ENCODE data around the gene CAMSAP1. TPM values are rescaled to one million over a fixed set of nuclear protein-coding genes. Genes with fewer than 3 reads are reported as not detected.

CAMSAP1 gene
- total and polyA plus RNA-seq, 10 of the 15 experiments (the other 5 are each of a cell fraction or from before 2014, with no cell fraction given): 1.4 to 24.7 (median 8.0) TPM

DNA sequence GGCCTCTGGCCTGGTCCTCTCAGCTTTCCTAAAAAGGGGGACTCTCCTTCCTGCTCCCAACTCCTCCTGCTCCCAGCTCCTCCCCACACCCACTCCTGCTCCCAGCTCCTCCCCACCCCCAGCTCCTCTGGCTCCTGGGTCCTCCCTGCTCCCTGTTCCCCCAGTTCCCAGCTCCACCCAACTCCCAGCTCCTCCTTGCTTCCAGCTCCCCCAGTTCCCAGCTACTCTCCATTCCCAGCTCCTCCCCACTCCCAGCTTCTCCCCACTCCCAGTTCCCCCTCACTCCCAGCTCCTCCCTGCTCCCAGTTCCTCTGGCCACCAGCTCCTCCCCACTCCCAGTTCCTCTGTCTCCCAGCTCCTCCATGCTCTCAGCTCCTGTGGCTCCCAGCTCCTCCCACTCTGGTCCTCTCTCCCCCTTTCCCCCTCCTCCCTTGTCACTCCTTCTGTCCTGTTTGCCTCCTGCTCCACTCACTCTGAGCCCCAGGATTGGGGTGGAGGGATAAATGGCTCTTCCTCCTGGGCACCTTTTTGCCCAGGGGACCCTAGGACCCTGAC, 129.6 kb downstream of the CAMSAP1 start:
- BruUV-seq (replicated peaks): no TSS peak
- FAIRE-seq (no peak), DNase-seq (ENCODE audit: low read depth, low spot score) (no peak), ATAC-seq (no peak)
- no peak for TF ChIP-seq SRF (IDR thresholded peaks at IDR 0.05; ENCODE audit: low read depth in 2 of 2, low read length in 2 of 2)
- no peak for TF ChIP-seq STAT1 (conservative IDR thresholded peaks at IDR 0.05)
- TF ChIP-seq RAD21 (IDR thresholded peaks at IDR 0.05; ENCODE audit: insufficient read depth, low read depth, low read length): no peak
- no peak for TF ChIP-seq GATAD2B (conservative IDR thresholded peaks at IDR 0.05; ENCODE audit: low read depth)
- ChIA-PET CTCF (no interaction called here), POLR2A (no interaction called here), SMC1A (ENCODE audit: uncharacterized antibody, unreplicated experiment) (no interaction called here), RAD21 (ENCODE audit: unreplicated experiment) (no interaction called here)
- H2AFZ ChIP-seq (ENCODE audit: control insufficient read depth, low read depth, low read length): no peak overlapping the region
- H3K27me3 ChIP-seq (replicated peaks in 1 of 2; ENCODE audit: control insufficient read depth in 2 of 2, insufficient read depth in 2 of 2, low read length in 1 of 2): no peaks in the 10 kb centered on the region
- H3K36me3 ChIP-seq (ENCODE audit: control insufficient read depth in 2 of 2, insufficient read depth in 2 of 2, low read length in 1 of 2): no peaks in the 10 kb centered on the region
- no peaks in the 10 kb centered on the region for H3K79me2 ChIP-seq (ENCODE audit: control insufficient read depth, insufficient read depth, low read length)
- H3K4me1 ChIP-seq (ENCODE audit: control insufficient read depth, insufficient read depth, low read length): no peaks in the 10 kb centered on the region
- no peaks in the 10 kb centered on the region for H3K9me3 ChIP-seq (replicated peaks; ENCODE audit: control insufficient read depth, insufficient read depth, low read length)
- H4K20me1 ChIP-seq (ENCODE audit: control insufficient read depth, insufficient read depth): no peaks in the 10 kb centered on the region
- H3K27ac ChIP-seq (ENCODE audit: control insufficient read depth, insufficient read depth): no peak overlapping the region
- H3K9ac ChIP-seq (ENCODE audit: control insufficient read depth, insufficient read depth, low read length): no peak overlapping the region
- H3K4me2 ChIP-seq (ENCODE audit: control insufficient read depth, insufficient read depth): no peak overlapping the region
- intact Hi-C loops (cut with micrococcal nuclease; ENCODE audit: unreplicated experiment) (no loop called here), in situ Hi-C loops (cut with MboI) (no loop called here)
- H3K4me3 ChIP-seq: no peak overlapping the region

DNA sequence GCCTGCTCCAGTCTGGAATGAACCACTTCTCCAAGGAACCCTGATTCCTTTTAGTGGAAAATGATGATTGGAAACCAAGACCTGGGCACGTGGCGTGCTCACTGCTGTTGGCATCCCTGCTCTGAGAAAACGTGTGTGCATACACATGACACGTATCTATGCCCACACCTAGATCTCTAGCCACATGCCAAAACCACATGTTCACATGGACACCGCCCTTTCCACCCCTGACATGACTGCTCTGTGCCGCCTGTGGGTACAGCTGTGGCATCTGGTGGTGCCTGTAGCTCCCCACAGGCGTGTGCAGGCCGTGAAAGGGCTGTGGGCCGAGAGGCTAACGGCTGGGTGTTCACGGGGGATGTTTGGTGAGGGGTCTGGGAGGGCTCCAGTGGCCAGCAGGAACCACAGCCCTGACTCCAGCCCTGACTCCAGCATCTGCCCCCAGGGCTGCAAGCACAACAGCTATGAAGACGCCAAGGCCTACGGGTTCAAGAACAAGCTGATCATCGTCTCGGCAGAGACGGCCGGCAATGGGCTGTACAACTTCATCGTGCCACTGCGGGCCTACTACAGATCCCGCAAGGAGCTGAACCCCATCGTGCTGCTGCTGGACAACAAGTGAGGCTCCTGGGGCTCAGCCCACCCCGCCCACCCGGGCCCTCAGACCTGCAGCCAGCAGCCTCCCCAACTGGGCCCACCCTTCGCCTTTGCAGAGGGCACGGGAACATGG, 130.3 kb downstream of the CAMSAP1 start:
- H4K20me1 ChIP-seq (ENCODE audit: control insufficient read depth, insufficient read depth): no peaks in the 10 kb centered on the region
- WGBS (ENCODE audit: insufficient coverage, insufficient replicate concordance, low lambda C conversion rate, missing lambda C conversion rate): 44% methylated on average over 23 of the region's 25 CpGs
- H3K79me2 ChIP-seq (ENCODE audit: control insufficient read depth, insufficient read depth, low read length): no peaks in the 10 kb centered on the region
- H3K27ac ChIP-seq (ENCODE audit: control insufficient read depth, insufficient read depth): no peak overlapping the region
- H2AFZ ChIP-seq (ENCODE audit: control insufficient read depth, low read depth, low read length): no peak overlapping the region
- no peaks in the 10 kb centered on the region for H3K4me1 ChIP-seq (ENCODE audit: control insufficient read depth, insufficient read depth, low read length)
- ChIA-PET CTCF (no interaction called here), POLR2A (no interaction called here), SMC1A (ENCODE audit: uncharacterized antibody, unreplicated experiment) (no interaction called here), RAD21 (ENCODE audit: unreplicated experiment) (no interaction called here)
- FAIRE-seq: no peak
- H3K4me2 ChIP-seq (ENCODE audit: control insufficient read depth, insufficient read depth): no peak overlapping the region
- H3K27me3 ChIP-seq (replicated peaks in 1 of 2; ENCODE audit: control insufficient read depth in 2 of 2, insufficient read depth in 2 of 2, low read length in 1 of 2): no peaks in the 10 kb centered on the region
- ATAC-seq: no peak
- intact Hi-C loops (cut with micrococcal nuclease; ENCODE audit: unreplicated experiment): no loop called here
- H3K9ac ChIP-seq (ENCODE audit: control insufficient read depth, insufficient read depth, low read length): no peak overlapping the region
- no peaks in the 10 kb centered on the region for H3K9me3 ChIP-seq (replicated peaks; ENCODE audit: control insufficient read depth, insufficient read depth, low read length)
- no peak for DNase-seq (ENCODE audit: low read depth, low spot score)
- H3K4me3 ChIP-seq: no peak overlapping the region
- BruUV-seq (replicated peaks): no TSS peak
- H3K36me3 ChIP-seq (ENCODE audit: control insufficient read depth in 2 of 2, insufficient read depth in 2 of 2, low read length in 1 of 2): no peaks in the 10 kb centered on the region
- in situ Hi-C loops (cut with MboI): no loop called here
- TF ChIP-seq CHD4 (IDR thresholded peaks at IDR 0.05) (no peak), TBL1XR1 (IDR thresholded peaks at IDR 0.05; ENCODE audit: low read depth, low read length) (no peak), RBBP5 (conservative IDR thresholded peaks at IDR 0.05) (no peak), EED (IDR thresholded peaks at IDR 0.05; ENCODE audit: low read depth) (no peak), HDAC6 (IDR thresholded peaks at IDR 0.05; ENCODE audit: unreplicated experiment) (no peak), REST (IDR thresholded peaks at IDR 0.05; ENCODE audit: low read depth, low read length) (no peak)
- TF ChIP-seq, protein P1, sequence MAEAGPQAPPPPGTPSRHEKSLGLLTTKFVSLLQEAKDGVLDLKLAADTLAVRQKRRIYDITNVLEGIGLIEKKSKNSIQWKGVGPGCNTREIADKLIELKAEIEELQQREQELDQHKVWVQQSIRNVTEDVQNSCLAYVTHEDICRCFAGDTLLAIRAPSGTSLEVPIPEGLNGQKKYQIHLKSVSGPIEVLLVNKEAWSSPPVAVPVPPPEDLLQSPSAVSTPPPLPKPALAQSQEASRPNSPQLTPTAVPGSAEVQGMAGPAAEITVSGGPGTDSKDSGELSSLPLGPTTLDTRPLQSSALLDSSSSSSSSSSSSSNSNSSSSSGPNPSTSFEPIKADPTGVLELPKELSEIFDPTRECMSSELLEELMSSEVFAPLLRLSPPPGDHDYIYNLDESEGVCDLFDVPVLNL (IDR thresholded peaks at IDR 0.05; ENCODE audit: low read depth, low read length): no peak
